HCT116 (cell line): ENCODE data around the gene ANKS4B.

ENCODE experiments used
- CTCF ChIP-seq, 3 experiments: fragments of 200-600 bp in 1 of 3; sonication (generic) in 1 of 3; IDR thresholded peaks in 2 of 3; conservative IDR thresholded peaks in 1 of 3; 2 replicates each; pipeline ENCODE4 v1.5.1; 2012 to 2017; ENCODE audit warnings: low read depth in 2 of 3, low read length in 2 of 3, antibody characterized with exemption in 1 of 3, borderline replicate concordance in 1 of 3, control low read depth in 1 of 3, mild to moderate bottlenecking in 1 of 3, mixed read lengths in 1 of 3, mixed run types in 1 of 3, moderate library complexity in 1 of 3; ENCODE audit not compliant: insufficient read depth in 1 of 3
- MAX ChIP-seq: IDR thresholded peaks from 2 replicates; pipeline ENCODE4 v1.6.1; 2012
- POLR2AphosphoS5 ChIP-seq: IDR thresholded peaks from 2 replicates; pipeline ENCODE4 v1.6.1; 2011; ENCODE audit warnings: mild to moderate bottlenecking, low read depth, low read length, moderate library complexity
- REST ChIP-seq: IDR thresholded peaks from 2 replicates; pipeline ENCODE4 v1.6.1; 2012; ENCODE audit warnings: low read depth
- SRF ChIP-seq: IDR thresholded peaks from 2 replicates; pipeline ENCODE4 v1.6.1; 2012; ENCODE audit warnings: low read depth
- TCF7L2 ChIP-seq: IDR thresholded peaks from 2 replicates; pipeline ENCODE4 v1.7.0; 2011; ENCODE audit warnings: borderline replicate concordance, inconsistent platforms; ENCODE audit not compliant: insufficient read depth, insufficient read length; ENCODE audit errors: extremely low read depth

GRCh38 chr16:21302898-21303528 is 69.5 kb downstream of the ANKS4B start:
- TF ChIP-seq POLR2AphosphoS5 = no peak; the same call in 1 of the 2 replicates
- TF ChIP-seq SRF = no peak
- TF ChIP-seq REST = no peak
- TF ChIP-seq CTCF (IDR thresholded peaks at IDR 0.05 in 2 of 3, conservative IDR thresholded peaks at IDR 0.05 in 1 of 3; ENCODE audit: borderline replicate concordance in 1 of 3, insufficient read depth in 1 of 3, low read depth in 2 of 3, low read length in 2 of 3) = no peak
- peak; percentile 57 for TF ChIP-seq MAX
- no peak for TF ChIP-seq TCF7L2
